A673 (cell line): Measurements from ENCODE around the gene PIGL. TPM values are rescaled to one million over a fixed set of nuclear protein-coding genes. Genes with fewer than 3 reads are reported as not detected.
A peak's percentile ranks its signal among the peaks of the same experiment; 100 is the strongest.

Experiments used
- BruUV-seq: library from RNA; stranded (reverse); fragments of 400-500 nt; replicated peaks from 2 replicates; lab custom pipeline; 2021; lab: Mats Ljungman, UMichigan
- CTCF ChIA-PET: fragments of 300-600 bp; sonication (Branson Sonifier 250); formaldehyde crosslinking; loops from one replicate; lab custom pipeline; 2022; ENCODE audit warnings: antibody characterized with exemption; lab: Charles Lee
- POLR2A ChIA-PET: fragments of 300-600 bp; sonication (Branson Sonifier 250); formaldehyde crosslinking; loops from one replicate; lab custom pipeline; 2022; ENCODE audit warnings: antibody characterized with exemption; ENCODE audit not compliant: low non-redundant PET; lab: Charles Lee
- DNase-seq: peaks from one replicate; pipeline ENCODE4 v3.0.0-alpha.2; 2015; ENCODE audit warnings: low spot score
- H3K27ac ChIP-seq: fragments of 200-600 bp; sonication (generic); 2 replicates; pipeline ENCODE4 v1.5.1; 2016; ENCODE audit warnings: mixed run types, low read depth, mild to moderate bottlenecking, mixed read lengths, antibody characterized with exemption, low read length; ENCODE audit not compliant: poor library complexity, severe bottlenecking
- H3K27me3 ChIP-seq: fragments of 200-600 bp; sonication (generic); replicated peaks from 2 replicates; pipeline ENCODE4 v1.6.1; 2017; ENCODE audit warnings: mixed run types, low read depth, mild to moderate bottlenecking, mixed read lengths, antibody characterized with exemption, low read length; ENCODE audit not compliant: insufficient read depth, poor library complexity
- H3K36me3 ChIP-seq: fragments of 200-600 bp; sonication (generic); 2 replicates; pipeline ENCODE4 v1.6.1; 2016; ENCODE audit warnings: mixed run types, mild to moderate bottlenecking, mixed read lengths, antibody characterized with exemption, low read length; ENCODE audit not compliant: insufficient read depth, poor library complexity, severe bottlenecking
- H3K4me1 ChIP-seq: fragments of 200-600 bp; sonication (generic); 2 replicates; pipeline ENCODE4 v1.6.1; 2017; ENCODE audit warnings: mixed run types, mild to moderate bottlenecking, mixed read lengths, antibody characterized with exemption, low read length; ENCODE audit not compliant: insufficient read depth, poor library complexity, severe bottlenecking
- H3K4me3 ChIP-seq: fragments of 200-600 bp; sonication (generic); 2 replicates; pipeline ENCODE4 v1.5.1; 2016; ENCODE audit warnings: low read depth, mixed run types, mild to moderate bottlenecking, mixed read lengths, low read length; ENCODE audit not compliant: poor library complexity, severe bottlenecking
- H3K9me3 ChIP-seq: fragments of 200-600 bp; sonication (generic); 2 replicates; pipeline ENCODE4 v1.6.1; 2016; ENCODE audit warnings: mixed run types, low read depth, mild to moderate bottlenecking, mixed read lengths, antibody characterized with exemption, low read length; ENCODE audit not compliant: poor library complexity, severe bottlenecking
- CTCF ChIP-seq: fragments of 300-800, 200-600 bp; sonication (generic); conservative IDR thresholded peaks from 2 replicates; pipeline ENCODE4 v1.5.1; 2017; ENCODE audit warnings: low read depth, mild to moderate bottlenecking, antibody characterized with exemption, low read length, moderate library complexity, mixed read lengths
- EZH2 ChIP-seq: fragments of 200-600 bp; sonication (generic); IDR thresholded peaks from 2 replicates; pipeline ENCODE4 v1.6.1; 2017; ENCODE audit warnings: borderline replicate concordance, low read depth, mild to moderate bottlenecking, mixed read lengths, antibody characterized with exemption, low read length; ENCODE audit not compliant: poor library complexity, severe bottlenecking
- intact Hi-C: fragments of 100-400 bp; cut with micrococcal nuclease; formaldehyde crosslinking; loops from one replicate; pipeline ENCODE4 v1.10.0; 2022; ENCODE audit not compliant: unreplicated experiment
- total RNA-seq: library from RNA; stranded (reverse); gene quantifications from 2 replicates; pipeline ENCODE4 v1.2.3, GENCODE V29; 2021

PIGL gene
- total RNA-seq, 1 experiment from 2014 or later, result 31.7 TPM

GRCh38 chr17:16327018-16327417 lies 110.0 kb downstream of the PIGL start:
- no peaks in the 10 kb centered on the region for H3K9me3 ChIP-seq
- DNase-seq, result no peak
- no peak overlapping the region for H3K4me3 ChIP-seq
- H3K4me1 ChIP-seq, result no peaks in the 10 kb centered on the region
- POLR2A ChIA-PET, result no interaction called here
- peaks cover 4% of the 10 kb centered on the region for H3K36me3 ChIP-seq
- H3K27me3 ChIP-seq, result no peaks in the 10 kb centered on the region
- CTCF ChIA-PET, result no interaction called here
- no TSS peak for BruUV-seq
- intact Hi-C loops, result no loop called here
- H3K27ac ChIP-seq, result no peak overlapping the region
- TF ChIP-seq CTCF, result no peak
- TF ChIP-seq EZH2, result no peak

GRCh38 chr17:16328997-16329396 lies 112.0 kb downstream of the PIGL start:
- intact Hi-C loops, result no loop called here
- POLR2A ChIA-PET, result no interaction called here
- BruUV-seq, result no TSS peak

GRCh38 chr17:16329519-16330271 lies 112.7 kb downstream of the PIGL start:
- BruUV-seq, result no TSS peak
- H3K9me3 ChIP-seq, result no peaks in the 10 kb centered on the region
- intact Hi-C loops, result no loop called here
- no peaks in the 10 kb centered on the region for H3K27me3 ChIP-seq
- no peak overlapping the region for H3K4me3 ChIP-seq
- DNase-seq, result no peak
- H3K4me1 ChIP-seq, result no peaks in the 10 kb centered on the region
- no peak overlapping the region for H3K27ac ChIP-seq
- H3K36me3 ChIP-seq, result peaks cover 4% of the 10 kb centered on the region
- TF ChIP-seq EZH2 (no peak), CTCF (no peak)
- ChIA-PET CTCF (no interaction called here), POLR2A (no interaction called here)

More at GRCh38 chr17:16328997-16329396, 112.0 kb downstream of the PIGL start:
- H3K4me1 ChIP-seq, result no peaks in the 10 kb centered on the region
- no peak overlapping the region for H3K27ac ChIP-seq
- peak; percentile 41 for DNase-seq
- H3K36me3 ChIP-seq, result peaks cover 4% of the 10 kb centered on the region
- no peaks in the 10 kb centered on the region for H3K9me3 ChIP-seq
- TF ChIP-seq CTCF, result no peak
- TF ChIP-seq EZH2, result no peak
- no peaks in the 10 kb centered on the region for H3K27me3 ChIP-seq
- no peak overlapping the region for H3K4me3 ChIP-seq
- CTCF ChIA-PET, result no interaction called here
